Left ventricle myocardium inferior (tissue), 1 donor: ENCODE results near the gene CALN1. TPM values are rescaled to one million over a fixed set of nuclear protein-coding genes. Genes with fewer than 3 reads are reported as not detected.

Experiments
- DNase-seq: peaks from one replicate; pipeline ENCODE4 v3.0.0-alpha.2; 2020
- H3K27ac ChIP-seq: fragments of 200-600 bp; replicated peaks from 2 replicates; pipeline ENCODE4 v1.8.0; 2021
- H3K27me3 ChIP-seq: fragments of 200-600 bp; 2 replicates; pipeline ENCODE4 v1.8.0; 2021; ENCODE audit warnings: low read depth
- H3K36me3 ChIP-seq: fragments of 200-600 bp; 2 replicates; pipeline ENCODE4 v1.8.0; 2021
- H3K4me1 ChIP-seq: fragments of 200-600 bp; 2 replicates; pipeline ENCODE4 v1.8.0; 2021
- H3K4me3 ChIP-seq: fragments of 200-600 bp; 2 replicates; pipeline ENCODE4 v1.8.0; 2021; ENCODE audit warnings: mild to moderate bottlenecking, moderate library complexity
- H3K9me3 ChIP-seq: fragments of 200-600 bp; replicated peaks from 2 replicates; pipeline ENCODE4 v1.8.0; 2021
- CTCF ChIP-seq: fragments of 200-600 bp; IDR thresholded peaks from 2 replicates; pipeline ENCODE4 v1.8.0; 2021; ENCODE audit warnings: antibody characterized with exemption, mild to moderate bottlenecking, borderline replicate concordance
- intact Hi-C: fragments of 100-400 bp; cut with micrococcal nuclease; formaldehyde crosslinking; loops from one replicate; pipeline ENCODE4 v1.11.0; 2022
- total RNA-seq: library from RNA; stranded (reverse); fragmentation: NEBNext Ultra II Directional; extraction: Animal tissue kit (Norgen Biotek cat#: 25700); gene quantifications from one replicate; pipeline ENCODE4 v1.2.1, GENCODE V29; 2021
- donor health status: DM: no; HTN: yes; CAD: no; lungs with severe emphysema.

Gene CALN1
- total RNA-seq, 1 donor from 2014 or later: not detected

- TF ChIP-seq CTCF: no peak
- intact Hi-C loops: no loop called here
- Histone ChIP-seq H3K36me3 (no peaks in the 10 kb centered on the region), H3K4me3 (no peak overlapping the region), H3K27ac (no peak overlapping the region), H3K9me3 (no peaks in the 10 kb centered on the region), H3K27me3 (peaks cover 8% of the 10 kb centered on the region), H3K4me1 (no peaks in the 10 kb centered on the region)
- DNase-seq: no peak
Observed at GRCh38 chr7:71990138-71990462, 422.0 kb downstream of the CALN1 start.

- Histone ChIP-seq H3K9me3 (no peaks in the 10 kb centered on the region), H3K27me3 (peaks cover 21% of the 10 kb centered on the region), H3K36me3 (no peaks in the 10 kb centered on the region), H3K4me1 (no peaks in the 10 kb centered on the region), H3K4me3 (no peak overlapping the region), H3K27ac (no peak overlapping the region)
- intact Hi-C loops: no loop called here
- no peak for DNase-seq
- TF ChIP-seq CTCF: no peak
Observed at GRCh38 chr7:71988201-71988600, 423.9 kb downstream of the CALN1 start.

- peaks cover 21% of the 10 kb centered on the region for H3K27me3 ChIP-seq
- intact Hi-C loops: no loop called here
- DNase-seq: no peak
- H3K9me3 ChIP-seq: no peaks in the 10 kb centered on the region
- H3K36me3 ChIP-seq: no peaks in the 10 kb centered on the region
- H3K4me1 ChIP-seq: no peaks in the 10 kb centered on the region
- no peak overlapping the region for H3K27ac ChIP-seq
- no peak overlapping the region for H3K4me3 ChIP-seq
- TF ChIP-seq CTCF: no peak
Observed at GRCh38 chr7:71987200-71987767, 424.9 kb downstream of the CALN1 start.

GRCh38 chr7:71984348-71984747 is 427.8 kb downstream of the CALN1 start:
- Histone ChIP-seq H3K4me1 (no peaks in the 10 kb centered on the region), H3K27ac (no peak overlapping the region), H3K9me3 (no peaks in the 10 kb centered on the region), H3K4me3 (no peak overlapping the region), H3K27me3 (peaks cover 21% of the 10 kb centered on the region), H3K36me3 (no peaks in the 10 kb centered on the region)
- no peak for DNase-seq
- no peak for TF ChIP-seq CTCF
- intact Hi-C loops: no loop called here

DNA sequence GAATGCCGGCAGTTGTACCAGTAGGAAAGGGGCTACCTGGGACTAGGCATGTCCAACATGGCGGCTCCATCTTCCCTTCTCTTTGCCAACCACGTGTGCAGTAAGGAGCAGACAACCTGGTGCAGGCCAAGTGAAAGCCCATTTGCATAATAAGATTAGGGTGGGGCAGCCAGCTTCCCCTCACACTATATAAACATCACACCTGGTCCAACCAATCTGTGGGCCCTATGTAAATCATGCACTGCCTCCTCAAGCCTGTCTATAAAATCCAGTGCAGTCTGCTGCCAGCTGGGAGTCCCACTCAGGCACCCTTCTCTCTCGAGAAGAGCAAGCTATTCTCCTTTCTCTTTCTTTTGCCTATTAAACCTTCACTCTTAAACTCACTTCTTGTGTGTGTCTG is 429.3 kb downstream of the CALN1 start:
- Histone ChIP-seq H3K4me1 (no peaks in the 10 kb centered on the region), H3K27me3 (peaks cover 21% of the 10 kb centered on the region), H3K9me3 (no peaks in the 10 kb centered on the region), H3K27ac (no peak overlapping the region), H3K4me3 (no peak overlapping the region), H3K36me3 (no peaks in the 10 kb centered on the region)
- intact Hi-C loops: no loop called here
- TF ChIP-seq CTCF: no peak
- no peak for DNase-seq

DNA sequence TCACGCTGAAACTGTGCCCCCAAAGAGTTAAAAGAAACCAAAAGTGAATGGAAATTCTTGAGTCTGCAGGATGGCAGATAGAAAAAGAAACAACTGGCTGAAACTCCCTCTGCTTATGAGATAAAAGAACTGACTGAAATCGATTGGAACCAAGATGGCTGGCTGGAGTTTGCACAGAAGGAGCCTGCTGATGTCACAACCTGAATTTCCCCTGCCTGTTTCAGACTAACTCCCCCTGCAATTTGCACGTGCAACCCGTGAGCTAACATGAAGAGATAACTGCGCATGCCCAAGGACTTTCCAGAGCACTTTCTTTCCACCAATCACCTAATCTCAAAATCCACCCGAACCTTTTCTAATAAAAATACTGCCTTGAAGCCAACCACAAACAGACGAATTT is 435.5 kb downstream of the CALN1 start:
- intact Hi-C loops: no loop called here
- Histone ChIP-seq H3K36me3 (no peaks in the 10 kb centered on the region), H3K27ac (no peak overlapping the region), H3K4me3 (no peak overlapping the region), H3K27me3 (peaks cover 8% of the 10 kb centered on the region), H3K9me3 (no peaks in the 10 kb centered on the region), H3K4me1 (no peaks in the 10 kb centered on the region)
- no peak for TF ChIP-seq CTCF
- no peak for DNase-seq
